DMS53 treated with DMSO at 0.1 percent for 48 hours (cell line): ENCODE data around the gene CISD2.
"Not testable (repeated sequence)": the region's sequence is repeated elsewhere in the genome, so short reads cannot be mapped to it uniquely, and the experiment has no call there.

Source experiments
- DNase-seq: peaks from one replicate; lab custom pipeline; 2025; ENCODE audit not compliant: unreplicated experiment; lab: John Stamatoyannopoulos, UW

The CISD2 gene

DNA sequence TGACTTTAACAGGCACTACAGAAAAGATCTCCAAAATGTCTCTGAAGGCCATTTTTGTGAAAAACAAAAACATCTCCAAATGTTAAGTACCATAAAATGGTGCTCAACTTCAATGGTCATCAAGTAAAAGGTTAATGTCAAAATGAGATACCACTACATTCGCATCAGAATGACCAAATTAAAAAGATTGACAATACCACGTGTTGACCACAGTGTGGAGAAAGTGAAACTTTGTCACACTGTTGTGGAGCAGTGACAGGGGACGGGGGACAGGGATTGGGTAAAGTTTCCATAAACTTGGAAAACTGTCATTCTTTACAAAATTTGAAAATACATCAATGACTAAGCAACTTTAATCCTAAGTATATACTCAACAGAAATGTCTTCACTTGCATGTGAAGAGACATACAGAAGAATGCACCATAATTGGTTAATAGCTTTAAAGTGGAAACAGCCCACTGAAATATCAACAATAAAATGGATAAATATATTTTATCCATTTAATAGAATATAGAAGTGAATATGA, 19.1 kb upstream of the CISD2 start:
- DNase-seq = no peak

DNA sequence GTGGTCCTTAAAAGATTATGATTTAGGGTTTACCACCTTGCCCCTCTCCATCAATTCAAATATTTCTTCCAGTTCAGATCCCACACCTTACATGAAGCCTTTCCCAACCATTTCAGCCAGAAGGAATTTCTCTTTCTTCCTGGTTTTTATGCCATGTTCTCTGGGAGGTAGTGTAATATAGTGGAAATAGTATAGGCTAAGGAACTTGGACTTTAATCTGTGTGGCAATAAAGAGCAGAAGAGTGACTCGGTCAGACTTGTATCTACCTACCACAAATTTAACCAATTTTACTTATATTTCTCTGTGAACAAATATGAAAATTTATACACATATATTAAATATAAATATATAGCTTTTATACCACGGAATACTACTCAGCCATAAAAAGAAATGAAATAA, 18.4 kb upstream of the CISD2 start:
- no peak for DNase-seq

DNA sequence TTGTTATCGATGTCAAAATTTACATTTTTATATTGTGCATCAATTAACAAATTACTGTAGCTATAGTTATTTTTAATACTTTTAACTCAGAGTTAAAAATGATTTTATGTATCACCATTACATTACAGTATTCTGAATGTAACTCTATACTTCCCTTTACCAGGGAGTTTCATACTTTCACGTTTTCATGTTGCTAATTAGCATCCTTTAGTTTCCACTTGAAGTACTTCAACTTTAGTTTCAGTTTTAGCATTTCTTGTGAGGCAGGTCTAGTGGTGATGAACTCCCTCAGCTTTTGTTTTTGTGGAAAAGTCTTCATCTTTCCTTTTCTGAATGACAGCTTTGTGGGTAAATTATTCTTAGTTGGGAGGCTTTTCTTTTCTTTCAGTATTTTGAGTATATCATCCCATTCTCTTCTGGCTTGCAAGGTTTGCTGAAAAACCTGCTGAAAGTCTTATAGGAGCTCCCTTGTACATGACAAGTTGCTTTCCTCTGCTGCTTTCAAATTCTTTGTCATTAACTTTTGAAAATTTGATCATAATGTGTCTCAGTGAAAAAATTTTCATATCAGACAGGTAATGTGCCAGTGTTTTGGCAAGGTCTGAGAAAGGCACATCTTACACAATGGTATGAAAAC, 9.8 kb upstream of the CISD2 start:
- no peak for DNase-seq

DNA sequence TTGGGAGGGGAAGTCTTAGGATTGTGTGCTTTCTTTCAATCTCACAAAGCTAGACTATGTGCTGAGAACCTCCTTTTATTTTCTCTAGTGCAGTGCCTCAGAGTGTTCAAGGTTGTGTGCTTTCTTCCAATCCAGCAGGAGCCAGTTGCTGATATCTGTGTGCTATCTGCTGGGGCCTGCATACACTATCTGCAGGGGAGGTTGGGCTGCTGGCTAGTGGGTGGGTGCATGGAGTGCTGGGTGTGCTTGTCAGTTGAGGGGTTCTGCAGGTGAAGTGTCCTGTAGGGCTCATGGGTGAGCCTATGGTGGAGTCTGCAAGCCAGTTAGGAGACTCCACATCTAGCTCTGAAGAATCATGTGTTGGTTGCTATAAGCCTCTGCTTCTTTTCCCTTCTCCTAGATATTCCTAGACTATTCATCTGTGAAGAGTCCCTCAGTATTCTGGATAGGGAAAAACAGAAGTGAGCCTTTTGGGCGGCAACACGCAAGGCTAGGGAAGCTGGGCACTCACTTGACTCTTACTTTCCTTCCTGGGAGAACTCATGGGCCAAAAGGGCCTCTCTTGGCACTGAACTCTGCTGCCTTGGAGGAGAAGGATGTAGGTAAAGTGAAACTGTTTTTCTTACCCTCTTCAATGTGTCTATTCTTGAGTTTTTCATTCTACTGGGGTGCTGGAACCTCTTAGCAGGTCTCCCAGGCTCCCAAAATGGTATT, 8.0 kb upstream of the CISD2 start:
- no peak for DNase-seq

DNA sequence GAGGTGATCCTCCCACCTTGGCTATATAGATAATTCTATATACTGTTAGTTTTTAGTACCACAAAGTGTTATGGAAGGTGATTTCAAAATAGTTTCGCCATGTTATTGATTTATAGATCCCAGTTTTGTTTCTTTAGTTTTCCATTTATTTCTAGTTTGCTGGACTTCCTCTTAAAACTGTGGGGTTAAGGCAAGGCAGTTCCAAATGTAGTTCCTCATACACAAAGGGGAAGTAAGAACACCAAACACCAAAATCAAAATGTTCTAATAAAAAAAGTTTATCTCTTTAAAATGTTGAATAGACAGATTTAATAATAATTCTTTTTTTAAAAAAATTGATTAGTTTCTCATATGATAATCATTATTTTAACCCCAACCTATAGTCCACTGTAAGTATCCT, 6.8 kb upstream of the CISD2 start:
- DNase-seq = no peak

DNA sequence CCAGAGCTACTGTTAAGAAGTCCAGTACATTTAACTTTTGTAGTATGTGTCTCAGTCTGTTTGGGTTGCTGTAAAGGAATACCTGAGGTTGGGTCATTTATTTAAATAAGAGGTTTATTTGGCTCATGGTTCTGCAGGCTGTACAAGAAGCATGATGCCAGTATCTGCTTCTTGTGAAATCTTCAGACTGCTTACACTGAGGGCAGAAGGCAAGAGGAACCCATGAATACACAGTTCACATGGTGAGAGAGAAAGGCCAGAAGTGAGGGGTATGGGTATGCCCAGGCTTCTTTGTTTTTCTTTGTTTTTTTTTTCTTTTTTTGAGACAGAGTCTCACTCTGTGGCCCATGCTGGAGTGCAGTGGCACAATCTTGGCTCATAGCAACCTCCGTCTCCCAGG, 6.0 kb upstream of the CISD2 start:
- no peak for DNase-seq

DNA sequence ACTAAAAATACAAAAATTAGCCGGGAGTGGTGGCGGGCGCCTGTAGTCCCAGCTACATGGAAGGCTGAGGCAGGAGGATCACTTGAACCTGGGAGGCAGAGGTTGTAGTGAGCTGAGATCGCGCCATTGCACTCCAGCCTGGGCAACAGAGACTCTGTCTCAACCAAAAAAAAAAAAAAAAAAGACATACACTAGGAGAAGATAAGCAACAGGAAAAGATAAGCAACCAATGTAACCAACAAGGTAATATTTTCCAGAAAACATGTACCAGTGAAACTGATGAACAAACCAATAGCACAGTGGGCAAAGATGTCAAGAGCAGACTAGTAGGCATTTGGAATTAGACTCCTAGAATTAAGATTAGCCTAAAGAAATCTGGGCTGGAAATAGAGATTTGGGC, 3.5 kb upstream of the CISD2 start:
- not testable (repeated sequence) for DNase-seq

DNA sequence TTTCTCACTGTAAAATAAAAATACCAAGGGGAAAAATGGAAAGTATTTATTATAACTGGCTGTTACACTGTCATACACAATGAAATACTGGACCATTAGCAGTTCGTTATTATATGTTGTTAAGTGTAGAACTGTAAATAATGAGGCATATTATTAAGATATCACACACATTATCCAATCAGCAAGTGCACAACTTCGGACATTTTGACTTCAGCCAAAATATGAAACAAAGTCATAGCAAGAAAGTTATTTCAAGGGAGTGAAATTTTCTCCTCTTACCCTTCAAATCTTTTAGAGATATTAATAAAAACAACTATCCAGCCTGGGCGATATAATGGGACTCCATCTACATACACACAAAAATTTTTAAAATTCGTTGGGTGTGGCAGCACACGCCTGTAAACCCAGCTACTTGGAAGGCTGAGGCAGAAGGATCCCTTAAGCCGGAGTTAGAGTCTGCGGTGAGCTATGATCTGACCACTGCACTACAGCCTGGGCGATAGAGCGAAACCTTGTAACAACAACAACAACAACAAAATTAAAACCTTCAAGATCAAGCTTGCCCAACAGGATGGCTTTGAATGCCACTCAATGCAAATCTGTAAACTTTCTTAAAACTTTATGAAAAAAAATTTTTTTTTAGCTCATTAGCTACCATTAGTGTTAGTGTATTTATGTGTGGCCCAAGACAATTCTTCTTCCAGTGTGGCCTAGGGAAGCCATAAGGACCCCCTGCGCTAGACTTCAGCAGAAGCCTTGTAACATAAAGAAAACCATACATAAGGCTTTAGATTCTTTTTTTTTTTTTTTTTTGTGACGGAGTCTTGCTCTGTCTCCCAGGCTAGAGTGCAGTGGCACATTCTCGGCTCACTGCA, 1.3 kb upstream of the CISD2 start:
- no peak for DNase-seq

DNA sequence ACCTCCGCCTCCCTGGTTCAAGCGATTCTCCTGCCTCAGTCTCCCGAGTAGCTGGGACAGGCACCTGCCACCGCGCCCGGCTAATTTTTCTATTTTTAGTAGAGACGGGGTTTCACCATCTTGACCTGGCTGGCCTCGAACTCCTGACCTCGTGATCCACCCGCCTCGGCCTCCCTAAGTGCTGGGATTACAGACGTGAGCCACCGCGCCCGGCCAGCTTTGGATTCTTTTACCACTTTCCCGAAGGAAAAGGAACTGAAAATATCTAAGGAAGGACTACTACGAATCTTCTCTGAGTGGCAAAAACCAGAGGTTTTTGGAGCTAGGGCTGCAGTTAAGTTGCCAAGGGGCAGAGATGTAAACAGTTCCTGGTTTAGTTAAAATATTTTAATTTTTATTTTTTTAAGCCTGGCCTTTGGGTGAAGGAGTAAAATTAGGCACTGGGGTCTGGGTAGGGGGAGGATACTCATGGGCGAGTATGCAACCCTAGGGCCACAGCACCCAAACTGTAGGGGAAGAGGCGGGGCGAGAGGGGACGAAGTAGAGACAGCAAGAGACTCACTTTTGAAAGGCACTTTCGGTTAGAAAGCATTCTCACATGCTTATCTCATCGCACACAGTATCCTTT, 525 bp upstream of the CISD2 start:
- DNase-seq = no peak

DNA sequence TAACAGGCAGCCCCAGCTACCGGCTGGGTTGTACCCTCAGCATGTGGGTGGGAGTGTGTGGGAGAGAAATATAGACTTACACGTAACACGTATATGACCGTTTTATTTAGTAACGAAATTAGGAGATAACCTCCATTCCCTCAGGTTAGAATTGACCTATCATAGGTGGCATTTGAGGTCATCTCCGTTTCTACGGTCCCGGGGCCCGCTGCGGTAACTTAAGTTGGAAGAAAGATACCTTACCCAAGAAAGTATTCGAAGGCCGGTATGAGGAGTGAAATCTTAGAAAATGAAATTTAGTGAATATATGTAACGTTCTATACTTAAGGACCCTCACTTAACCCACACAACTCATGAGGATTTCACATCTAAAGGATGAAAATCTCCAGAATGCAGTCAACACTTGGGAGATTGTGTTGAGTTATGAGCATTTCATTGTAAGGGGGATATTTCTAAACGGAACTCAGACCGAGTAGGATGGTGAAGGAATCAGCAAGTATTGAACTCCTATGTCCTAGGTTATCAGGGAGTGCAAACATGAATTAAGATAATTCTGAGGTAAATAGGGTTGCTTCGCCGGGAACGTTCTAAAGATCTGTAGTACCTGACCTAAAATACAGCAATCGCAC, 891 bp downstream of the CISD2 start:
- no peak for DNase-seq

DNA sequence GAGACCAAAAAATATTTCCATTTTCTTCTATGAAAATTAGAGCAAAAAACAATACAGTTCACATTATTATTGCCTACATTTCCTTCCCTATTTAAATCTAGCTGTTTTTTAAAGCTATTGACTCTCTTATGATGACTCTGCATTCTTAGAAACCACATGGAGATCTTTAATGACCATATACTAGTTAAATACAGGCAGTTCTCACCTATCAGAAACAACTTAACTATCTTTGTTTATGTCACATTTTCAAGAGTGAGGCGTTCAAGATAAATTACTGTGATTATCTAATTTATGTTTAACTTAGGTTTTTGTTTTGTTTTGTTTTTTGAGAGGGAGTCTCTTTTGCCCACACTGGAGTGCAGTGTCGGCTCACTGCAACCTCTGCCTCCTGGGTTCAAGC, 3.0 kb downstream of the CISD2 start:
- DNase-seq = no peak

DNA sequence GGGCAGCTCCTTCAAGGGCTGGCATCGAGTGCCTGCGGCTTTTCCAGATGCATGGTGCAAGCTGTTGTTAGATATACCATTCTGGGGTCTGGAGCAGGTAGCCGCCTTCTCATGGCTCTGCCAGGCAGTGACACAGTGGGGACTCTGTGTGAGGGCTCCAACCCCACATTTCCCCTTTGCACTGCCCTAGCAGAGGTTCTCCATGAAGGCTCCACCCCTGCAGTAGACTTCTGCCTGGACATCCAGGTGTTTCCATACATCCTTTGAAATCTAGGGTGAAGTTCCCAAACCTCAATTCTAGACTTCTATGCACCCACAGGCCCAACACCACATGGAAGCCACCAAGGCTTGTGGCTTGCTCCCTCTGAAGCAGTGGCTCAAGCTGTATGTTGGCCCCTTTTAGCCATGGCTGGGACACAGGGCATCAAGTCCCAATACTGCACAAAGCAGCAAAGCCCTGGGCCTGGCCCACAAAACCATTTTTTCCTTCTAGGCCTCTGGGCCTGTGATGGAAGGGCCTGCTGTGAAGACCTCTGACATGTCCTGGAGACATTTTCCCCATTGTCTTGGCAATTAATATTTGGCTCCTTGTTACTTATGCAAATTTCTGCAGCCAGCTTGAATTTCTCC, 8.8 kb downstream of the CISD2 start:
- DNase-seq = not testable (repeated sequence)

DNA sequence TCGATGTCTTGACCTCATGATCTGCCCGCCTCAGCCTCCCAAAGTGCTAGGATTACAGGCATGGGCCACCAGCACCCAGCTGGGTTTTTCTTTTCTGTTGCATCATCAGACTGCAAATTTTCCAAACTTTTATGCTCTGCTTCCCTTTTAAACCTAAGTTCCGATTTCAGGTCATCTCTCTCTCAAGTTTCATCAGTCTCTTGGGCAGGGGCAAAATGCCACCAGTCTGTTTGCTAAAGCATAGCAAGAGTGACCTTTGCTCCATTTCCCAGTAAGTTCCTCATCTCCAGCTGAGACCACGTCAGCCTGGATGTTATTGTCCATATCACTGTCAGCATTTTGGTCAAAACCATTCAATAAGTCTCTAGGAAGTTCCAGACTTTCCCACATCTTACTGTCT, 9.6 kb downstream of the CISD2 start:
- DNase-seq = not testable (repeated sequence)

DNA sequence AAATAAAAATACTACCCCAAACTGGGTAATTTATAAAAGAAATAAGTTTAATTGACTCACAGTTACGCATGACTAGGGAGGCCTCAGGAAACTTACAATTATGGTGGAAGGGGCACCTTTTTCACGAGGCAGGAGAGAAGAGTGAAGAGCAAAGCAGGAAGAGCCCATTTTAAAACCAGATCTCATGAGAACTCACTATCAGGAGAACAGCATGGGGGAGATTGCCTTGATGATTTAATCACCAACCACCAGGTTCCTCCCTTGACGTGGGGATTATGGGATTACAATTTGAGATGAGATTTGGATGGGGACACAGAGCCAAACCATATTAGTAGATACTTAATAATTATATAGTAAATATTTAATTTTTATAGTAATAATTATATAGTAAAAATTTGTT, 10.1 kb downstream of the CISD2 start:
- no peak for DNase-seq

DNA sequence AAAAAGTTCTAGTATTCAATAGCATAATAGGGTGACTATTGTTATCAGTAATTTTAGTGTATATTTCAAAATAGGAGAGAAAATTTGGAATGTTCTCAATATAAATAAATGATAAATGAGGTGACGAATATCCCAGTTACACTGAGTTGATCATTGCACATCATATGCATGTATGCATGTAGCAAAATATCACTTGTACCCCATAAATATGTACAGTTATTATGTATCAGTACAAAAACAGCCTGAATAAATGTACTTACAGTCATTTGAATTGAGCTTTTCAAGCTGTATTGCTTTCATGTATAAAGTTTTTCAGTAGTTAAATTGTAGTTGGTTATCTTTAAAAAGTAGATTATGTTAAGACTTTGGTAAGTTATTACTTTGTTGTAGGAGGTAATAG, 12.6 kb downstream of the CISD2 start:
- no peak for DNase-seq

DNA sequence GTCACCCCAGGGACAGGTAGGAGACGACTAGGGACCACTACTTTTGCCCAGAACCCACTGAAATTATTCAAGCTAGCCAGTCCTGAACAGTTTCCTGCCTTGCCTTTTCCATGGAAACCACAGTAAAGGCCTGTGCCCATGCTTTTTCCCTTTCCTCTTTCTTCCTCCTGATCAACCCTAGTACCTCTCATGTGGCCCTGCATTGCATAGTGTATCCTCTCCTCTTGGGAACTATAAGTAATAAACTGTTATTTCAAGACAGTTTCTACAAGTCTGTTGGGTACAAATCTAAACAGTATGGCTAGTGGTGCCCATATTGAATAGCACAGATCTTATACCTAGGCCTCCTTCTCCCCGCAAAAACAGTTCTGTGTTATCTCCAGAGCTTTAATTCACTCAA, 14.5 kb downstream of the CISD2 start:
- no peak for DNase-seq

DNA sequence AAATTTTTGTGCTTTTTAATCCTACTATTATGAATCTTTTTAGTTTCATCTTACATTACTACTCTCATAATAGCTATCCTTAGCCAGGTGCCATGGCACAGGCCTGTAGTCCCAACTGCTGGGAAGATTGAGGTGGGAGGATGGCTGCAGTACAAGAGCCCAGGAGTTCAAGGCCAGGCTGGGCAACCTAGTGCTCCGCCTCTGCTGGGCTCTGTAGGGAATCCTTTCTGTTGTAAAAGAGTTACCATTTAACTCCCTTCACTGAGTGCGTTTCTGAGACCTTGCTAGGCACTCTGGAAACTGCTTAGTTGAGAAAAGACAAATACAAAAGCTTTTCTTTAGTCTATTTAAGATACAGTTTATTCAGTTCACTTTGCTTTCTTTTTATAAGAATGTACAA, 19.8 kb downstream of the CISD2 start:
- not testable (repeated sequence) for DNase-seq

DNA sequence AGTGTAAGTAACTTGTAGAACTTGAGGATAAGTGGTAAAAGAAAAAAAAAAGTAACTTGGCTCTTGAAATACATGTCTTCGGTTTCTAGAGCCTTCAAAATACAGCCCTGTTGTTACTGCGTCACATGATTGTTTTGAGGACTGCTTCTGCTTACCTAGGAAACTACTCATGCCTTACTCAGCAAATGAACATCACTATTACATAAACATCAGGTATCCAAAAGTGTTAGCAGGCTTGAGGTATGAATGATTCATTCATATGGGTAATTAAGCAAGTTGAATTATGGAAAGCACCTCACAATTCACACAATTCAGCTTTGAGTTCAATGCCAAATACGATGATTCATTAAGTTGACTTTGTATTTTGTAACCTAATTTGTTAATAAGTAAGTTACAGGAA, 21.1 kb downstream of the CISD2 start:
- not testable (repeated sequence) for DNase-seq

DNA sequence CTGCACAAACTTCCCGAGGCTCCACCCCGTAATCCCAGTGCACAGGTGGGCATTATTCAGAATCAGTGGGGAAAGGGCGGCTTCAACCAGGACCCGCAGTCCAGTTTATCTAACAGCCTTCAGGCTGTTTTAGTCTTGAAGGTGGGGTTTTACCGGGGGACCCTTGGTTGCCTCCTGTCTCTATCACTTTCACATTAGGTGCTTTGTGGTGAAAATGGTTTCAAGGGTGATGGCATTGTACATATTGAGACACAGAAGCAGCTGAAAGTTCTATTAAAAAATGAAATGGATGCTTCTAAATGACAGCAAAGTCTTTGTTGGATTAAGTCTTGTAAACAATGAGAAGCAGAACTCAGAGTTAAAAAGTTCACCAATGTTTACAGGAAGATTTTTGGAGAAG, 27.8 kb downstream of the CISD2 start:
- DNase-seq = not testable (repeated sequence)

DNA sequence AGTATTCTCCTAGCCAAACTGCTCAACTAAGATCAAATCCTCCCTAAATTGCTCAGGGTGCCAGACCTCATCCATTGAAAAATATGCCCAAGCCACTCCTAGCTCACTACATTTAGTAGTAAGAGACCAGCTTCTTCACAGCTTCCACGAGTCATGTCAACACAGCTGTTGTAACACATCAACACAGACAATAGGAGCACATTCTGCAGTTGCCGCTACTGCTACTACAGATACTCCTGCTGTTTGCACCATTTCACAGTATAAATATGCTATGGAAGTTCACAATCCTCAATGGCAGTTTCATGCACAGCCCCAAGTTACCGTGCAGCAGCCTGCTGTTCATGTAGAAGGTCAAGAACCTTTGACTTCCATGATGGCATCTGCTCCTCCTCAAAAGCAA, 28.8 kb downstream of the CISD2 start:
- not testable (repeated sequence) for DNase-seq
